SIG-M5 treated with dmso at 0.1 percent for 504 hours (cell line): ENCODE results near the gene KCTD13.
"Not testable (repeated sequence)": the region's sequence is repeated elsewhere in the genome, so short reads cannot be mapped to it uniquely, and the experiment has no call there.

Source experiments
- DNase-seq: peaks from one replicate; lab custom pipeline; 2025; ENCODE audit not compliant: unreplicated experiment; lab: John Stamatoyannopoulos, UW

Gene KCTD13, protein sequence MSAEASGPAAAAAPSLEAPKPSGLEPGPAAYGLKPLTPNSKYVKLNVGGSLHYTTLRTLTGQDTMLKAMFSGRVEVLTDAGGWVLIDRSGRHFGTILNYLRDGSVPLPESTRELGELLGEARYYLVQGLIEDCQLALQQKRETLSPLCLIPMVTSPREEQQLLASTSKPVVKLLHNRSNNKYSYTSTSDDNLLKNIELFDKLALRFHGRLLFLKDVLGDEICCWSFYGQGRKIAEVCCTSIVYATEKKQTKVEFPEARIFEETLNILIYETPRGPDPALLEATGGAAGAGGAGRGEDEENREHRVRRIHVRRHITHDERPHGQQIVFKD

DNA sequence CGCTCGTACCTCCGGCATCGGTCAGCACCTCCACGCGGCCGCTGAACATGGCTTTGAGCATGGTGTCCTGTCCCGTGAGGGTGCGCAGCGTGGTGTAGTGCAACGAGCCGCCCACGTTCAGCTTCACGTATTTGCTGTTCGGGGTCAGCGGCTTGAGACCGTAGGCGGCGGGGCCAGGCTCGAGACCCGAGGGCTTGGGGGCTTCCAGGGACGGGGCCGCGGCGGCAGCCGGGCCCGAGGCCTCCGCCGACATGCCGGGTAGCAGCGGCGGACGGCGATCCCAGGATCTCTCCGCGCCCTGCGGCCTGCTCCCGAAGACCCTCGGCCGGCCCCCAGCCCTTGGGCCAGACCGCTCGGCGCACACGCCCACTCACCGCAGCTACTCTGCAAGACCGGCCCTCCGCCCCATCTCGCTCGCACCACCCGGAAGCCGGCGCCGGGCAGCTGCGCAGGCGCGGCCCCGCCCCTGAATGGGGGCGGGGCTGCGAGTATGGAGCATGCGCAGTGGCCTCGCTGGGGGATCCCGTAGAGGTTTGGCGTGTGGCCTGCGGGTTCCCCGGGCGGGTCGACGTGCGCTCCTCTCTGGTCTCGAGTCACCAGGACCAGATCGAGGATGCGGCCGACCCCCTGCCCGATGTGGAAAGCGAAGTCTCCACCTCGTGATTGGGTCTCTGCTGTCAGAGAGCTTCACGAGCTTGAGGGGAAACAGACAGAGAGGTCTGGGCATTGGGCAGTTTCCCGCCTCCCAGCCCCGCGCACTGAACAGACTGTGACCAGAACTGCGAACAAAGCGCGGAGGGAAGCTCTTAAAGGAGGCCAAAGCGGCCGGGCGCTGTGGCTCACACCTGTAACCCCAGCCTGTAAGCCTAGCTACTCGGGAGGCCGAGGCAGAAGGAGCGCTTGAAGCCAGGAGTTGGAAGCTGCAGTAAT lies at the start of gene KCTD13:
TSS of gene KCTD13 (minus strand) at position 446 of the 930 bp plus-strand sequence. CDS start at position 253, 193 bp downstream.
- DNase-seq, result peak; percentile 70

- DNase-seq, result no peak
These were observed 49.1 kb upstream of the KCTD13 start for GRCh38 chr16:29975134-29975538.

GRCh38 chr16:29974291-29975133 lies 48.5 kb upstream of the KCTD13 start:
- peak; percentile 10 for DNase-seq

GRCh38 chr16:29973384-29974246 lies 47.6 kb upstream of the KCTD13 start, which contains the start of gene TAOK2:
TAOK2 (plus strand) TSS chr16:29973868; CDS start chr16:29977773, 3,905 bp downstream.
- peak; percentile 98 for DNase-seq

- no peak for DNase-seq
These were observed 47.0 kb upstream of the KCTD13 start for GRCh38 chr16:29972992-29973383.

- DNase-seq, result no peak
These were observed 46.5 kb upstream of the KCTD13 start for GRCh38 chr16:29972500-29972899.

GRCh38 chr16:29971304-29971703 lies 45.3 kb upstream of the KCTD13 start:
- DNase-seq, result no peak

DNA sequence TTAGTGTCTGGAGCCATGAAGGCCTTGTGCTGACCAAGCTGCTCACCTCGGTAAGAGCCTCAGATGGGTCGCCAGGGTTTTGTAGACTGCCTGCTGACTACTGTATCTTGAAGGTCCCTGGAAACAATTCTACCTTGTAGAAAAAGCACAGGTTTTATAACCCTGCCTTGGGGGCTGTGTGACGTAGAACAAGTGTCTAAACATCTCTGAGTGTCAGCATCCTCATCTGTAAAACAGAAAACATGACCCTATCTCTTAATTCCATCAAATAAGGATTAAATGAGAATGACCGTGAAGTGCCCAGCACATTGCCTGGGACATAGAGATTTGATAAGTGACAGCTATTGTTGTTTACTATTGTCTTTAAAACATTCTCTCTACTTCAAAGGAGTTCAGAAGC lies 42.2 kb upstream of the KCTD13 start:
- DNase-seq, result no peak

DNA sequence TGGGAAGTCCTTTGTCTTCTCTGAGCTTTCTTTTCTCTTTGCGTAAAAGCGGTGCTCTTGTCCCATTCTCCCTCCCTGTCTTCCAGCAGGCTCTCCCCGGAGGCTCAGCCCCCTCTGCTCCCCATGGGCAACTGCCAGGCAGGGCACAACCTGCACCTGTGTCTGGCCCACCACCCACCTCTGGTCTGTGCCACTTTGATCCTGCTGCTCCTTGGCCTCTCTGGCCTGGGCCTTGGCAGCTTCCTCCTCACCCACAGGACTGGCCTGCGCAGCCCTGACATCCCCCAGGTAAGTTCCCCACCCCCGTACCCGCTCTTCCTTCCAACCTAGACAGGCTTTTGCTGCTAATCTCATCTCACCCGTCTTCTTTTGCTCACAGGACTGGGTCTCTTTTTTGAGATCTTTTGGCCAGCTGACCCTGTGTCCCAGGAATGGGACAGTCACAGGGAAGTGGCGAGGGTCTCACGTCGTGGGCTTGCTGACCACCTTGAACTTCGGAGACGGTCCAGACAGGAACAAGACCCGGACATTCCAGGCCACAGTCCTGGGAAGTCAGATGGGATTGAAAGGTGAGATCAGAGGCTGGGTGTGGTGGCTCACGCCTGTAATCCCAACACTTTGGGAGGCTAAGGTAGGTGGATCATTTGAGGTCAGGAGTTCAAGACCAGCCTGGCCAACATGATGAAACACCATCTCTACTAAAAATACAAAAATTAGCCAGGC lies 37.2 kb upstream of the KCTD13 start:
- no peak for DNase-seq

- peak; percentile 70 for DNase-seq
These were observed 36.4 kb upstream of the KCTD13 start for GRCh38 chr16:29962344-29962994.

DNA sequence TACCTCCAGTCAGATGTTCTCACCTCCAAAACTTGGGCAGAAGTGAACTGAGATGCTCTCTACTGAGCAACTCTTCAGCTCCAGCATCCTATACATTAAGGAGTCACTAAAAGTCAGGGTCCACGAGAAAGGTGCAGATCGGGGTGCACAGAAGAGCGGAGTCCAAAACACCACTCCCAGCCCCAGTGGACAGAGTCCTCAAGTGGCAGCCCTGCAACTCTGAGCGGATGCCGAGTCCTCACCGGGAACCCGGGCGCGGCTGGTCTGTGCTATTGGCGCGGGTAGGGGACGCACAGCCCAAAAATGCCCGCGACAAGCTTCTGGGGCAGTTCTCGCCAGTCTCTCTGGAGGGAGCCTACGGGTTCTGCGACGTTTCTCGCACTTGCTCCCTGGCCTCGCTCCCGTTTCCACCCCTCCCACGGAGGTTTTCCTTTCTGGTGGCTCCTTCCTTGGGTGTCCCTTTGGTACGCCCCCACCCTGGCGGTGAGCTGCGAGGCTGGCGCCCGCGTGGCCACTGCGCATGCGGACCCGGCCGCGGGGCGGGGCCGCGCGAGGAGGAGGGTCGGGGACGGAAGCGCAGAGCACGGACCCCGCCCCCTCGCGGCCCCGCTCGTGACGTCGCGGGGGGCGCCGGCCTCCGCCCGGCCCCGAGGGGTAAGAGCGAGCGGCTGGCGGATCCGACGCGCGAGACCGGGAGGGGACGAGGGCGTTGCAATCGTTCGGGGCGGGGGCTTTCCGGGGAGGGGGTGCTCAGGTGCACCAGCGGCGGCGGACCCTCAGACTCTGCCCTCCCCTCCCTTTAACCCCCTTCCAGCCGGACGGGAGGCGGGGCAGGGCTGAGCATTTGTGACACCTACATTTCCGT lies 35.7 kb upstream of the KCTD13 start, which contains the start of gene TMEM219:
TSS of gene TMEM219 (plus strand) at position 601 of the 865 bp plus-strand sequence. CDS start 1,065 bp downstream, outside the sequence.
- DNase-seq, result peak; percentile 77

GRCh38 chr16:29961127-29961478 lies 35.1 kb upstream of the KCTD13 start:
- no peak for DNase-seq

- not testable (repeated sequence) for DNase-seq
These were observed 33.8 kb upstream of the KCTD13 start for GRCh38 chr16:29959821-29960220.

DNA sequence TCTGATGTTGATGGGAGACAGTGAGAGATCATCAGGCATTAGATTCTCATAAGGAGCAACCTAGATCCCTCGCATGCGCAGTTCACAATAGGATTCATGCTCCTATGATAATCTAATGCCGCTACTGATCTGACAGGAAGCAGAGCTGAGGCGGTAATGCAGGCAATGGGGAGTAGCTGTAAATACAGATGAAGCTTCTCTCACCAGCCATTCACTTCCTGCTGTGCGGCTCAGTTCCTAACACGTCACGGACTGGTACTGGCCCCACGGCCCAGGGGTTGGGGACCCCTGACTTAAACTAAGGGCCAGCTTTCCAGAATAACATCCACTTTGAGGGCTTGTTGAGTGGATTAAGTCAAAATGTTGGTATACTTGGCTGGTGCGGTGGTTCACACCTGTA lies 33.3 kb upstream of the KCTD13 start:
- no peak for DNase-seq

DNA sequence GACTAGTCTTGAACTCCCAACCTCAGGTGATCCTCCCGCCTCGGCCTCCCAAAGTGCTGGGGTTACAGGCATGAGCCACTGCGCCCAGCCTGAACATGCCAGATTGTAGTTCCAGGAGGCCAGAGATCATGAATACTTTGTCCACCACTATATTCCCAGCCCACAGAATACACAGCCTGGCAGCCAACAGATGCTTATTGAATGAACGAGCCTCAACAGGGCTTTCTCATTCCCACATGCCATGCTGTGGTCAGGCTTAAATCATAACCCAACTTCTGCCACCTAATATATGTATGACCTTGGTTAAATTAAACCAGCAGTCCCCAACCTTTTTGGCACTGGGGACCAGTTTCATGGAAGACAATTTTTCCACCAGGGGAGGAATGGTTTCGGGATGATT lies 32.7 kb upstream of the KCTD13 start:
- no peak for DNase-seq

GRCh38 chr16:29951625-29952365 lies 25.8 kb upstream of the KCTD13 start:
- no peak for DNase-seq

GRCh38 chr16:29950806-29951461 lies 24.9 kb upstream of the KCTD13 start:
- no peak for DNase-seq
